ENCODE results near the gene SLC36A2.
"Not testable (repeated sequence)": the region's sequence is repeated elsewhere in the genome, so short reads cannot be mapped to it uniquely, and the experiment has no call there.

The SLC36A2 gene

GRCh38 chr5:151347369-151347768 is at the start of gene SLC36A2:
SLC36A2 (minus strand) TSS chr5:151347559; CDS start chr5:151347460, 99 bp downstream.
- DNase-seq = no peak

- DNase-seq = no peak
Measured at GRCh38 chr5:151388960-151389359, 41.6 kb upstream of the SLC36A2 start.

GRCh38 chr5:151384106-151384505 is 36.7 kb upstream of the SLC36A2 start:
- DNase-seq = no peak

- DNase-seq = no peak
Measured at GRCh38 chr5:151383011-151383410, 35.7 kb upstream of the SLC36A2 start.

- no peak for DNase-seq
Measured at GRCh38 chr5:151382576-151382975, 35.2 kb upstream of the SLC36A2 start.

GRCh38 chr5:151381899-151382298 is 34.5 kb upstream of the SLC36A2 start:
- DNase-seq = no peak

GRCh38 chr5:151378616-151379015 is 31.3 kb upstream of the SLC36A2 start:
- DNase-seq = no peak

GRCh38 chr5:151374539-151374938 is 27.2 kb upstream of the SLC36A2 start:
- no peak for DNase-seq

GRCh38 chr5:151367038-151367437 is 19.7 kb upstream of the SLC36A2 start:
- DNase-seq = not testable (repeated sequence)

GRCh38 chr5:151363673-151364072 is 16.3 kb upstream of the SLC36A2 start:
- DNase-seq = no peak

GRCh38 chr5:151362970-151363369 is 15.6 kb upstream of the SLC36A2 start:
- no peak for DNase-seq

GRCh38 chr5:151359391-151359790 is 12.0 kb upstream of the SLC36A2 start:
- no peak for DNase-seq

GRCh38 chr5:151357792-151358191 is 10.4 kb upstream of the SLC36A2 start:
- no peak for DNase-seq

GRCh38 chr5:151357097-151357496 is 9.7 kb upstream of the SLC36A2 start:
- no peak for DNase-seq

- no peak for DNase-seq
Measured at GRCh38 chr5:151351671-151352070, 4.3 kb upstream of the SLC36A2 start.

GRCh38 chr5:151348789-151349188 is 1.4 kb upstream of the SLC36A2 start:
- DNase-seq = no peak

- DNase-seq = no peak
Measured at GRCh38 chr5:151345808-151346478, 1.4 kb downstream of the SLC36A2 start.

GRCh38 chr5:151345187-151345807 is 2.1 kb downstream of the SLC36A2 start:
- no peak for DNase-seq

GRCh38 chr5:151344088-151344487 is 3.3 kb downstream of the SLC36A2 start:
- DNase-seq = no peak

GRCh38 chr5:151340004-151340403 is 7.4 kb downstream of the SLC36A2 start:
- DNase-seq = no peak

- DNase-seq = no peak
Measured at GRCh38 chr5:151338734-151339133, 8.6 kb downstream of the SLC36A2 start.

- no peak for DNase-seq
Measured at GRCh38 chr5:151332857-151333256, 14.5 kb downstream of the SLC36A2 start.

- DNase-seq = no peak
Measured at GRCh38 chr5:151328734-151329133, 18.6 kb downstream of the SLC36A2 start.

GRCh38 chr5:151327585-151327984 is 19.8 kb downstream of the SLC36A2 start:
- DNase-seq = no peak

GRCh38 chr5:151326266-151326665 is 21.1 kb downstream of the SLC36A2 start:
- DNase-seq = no peak
